CD4-positive, CD25-positive, alpha-beta regulatory T cell (primary cell): Measurements from ENCODE around the gene SORBS2. TPM values are rescaled to one million over a fixed set of nuclear protein-coding genes. Genes with fewer than 3 reads are reported as not detected.

Experiments used
- ATAC-seq, 2 donors: fragments of 150-1000 bp; cut with Tn5 transposase; one replicate each; pipeline ENCODE4 v1.10.0; 2021; ENCODE audit warnings: low read depth in 2 of 2, moderate number of reproducible peaks in 2 of 2, moderate library complexity in 1 of 2
- DNase-seq, 3 donors: peaks; one replicate each; pipeline versions ENCODE4 v3.0.0 to v3.0.0-alpha.2; 2012 to 2022; ENCODE audit warnings: mixed read lengths in 1 of 3
- H3K27ac ChIP-seq: one replicate; pipeline ENCODE4 v1.7.0; 2013; ENCODE audit warnings: mild to moderate bottlenecking, low read length; ENCODE audit not compliant: insufficient read depth, poor library complexity, severe bottlenecking
- H3K27me3 ChIP-seq: one replicate; pipeline ENCODE4 v1.7.0; 2013; ENCODE audit warnings: low read length; ENCODE audit not compliant: control insufficient read depth, insufficient read depth
- H3K36me3 ChIP-seq: one replicate; pipeline ENCODE4 v1.7.0; 2013; ENCODE audit warnings: mild to moderate bottlenecking, low read length, moderate library complexity; ENCODE audit not compliant: control insufficient read depth, insufficient read depth
- H3K4me1 ChIP-seq: 2 replicates; pipeline ENCODE4 v1.7.0; 2013; ENCODE audit warnings: mild to moderate bottlenecking, low read length; ENCODE audit not compliant: insufficient read depth, control insufficient read depth, poor library complexity, severe bottlenecking
- H3K4me3 ChIP-seq: one replicate; pipeline ENCODE4 v1.7.0; 2013; ENCODE audit warnings: low read depth, mild to moderate bottlenecking, low read length, moderate library complexity
- H3K9me3 ChIP-seq, 2 experiments: 1 replicate in 1 of 2; 2 replicates in 1 of 2; pipeline ENCODE4 v1.7.0; 2013; ENCODE audit warnings: low read length in 2 of 2, mild to moderate bottlenecking in 1 of 2, moderate library complexity in 1 of 2; ENCODE audit not compliant: control insufficient read depth in 2 of 2
- H3K27ac Mint-ChIP-seq, 3 donors: one replicate each; pipeline ENCODE4 v1.8.0; 2020 to 2022; ENCODE audit warnings: mild to moderate bottlenecking in 3 of 3, mixed read lengths in 3 of 3, moderate library complexity in 2 of 3
- H3K27me3 Mint-ChIP-seq: one replicate; pipeline ENCODE4 v1.8.0; 2022; ENCODE audit warnings: mild to moderate bottlenecking, mixed read lengths
- H3K36me3 Mint-ChIP-seq: one replicate; pipeline ENCODE4 v1.8.0; 2020; ENCODE audit warnings: mixed read lengths
- H3K4me1 Mint-ChIP-seq, 4 donors: one replicate each; pipeline ENCODE4 v1.8.0; 2020 to 2022; ENCODE audit warnings: mixed read lengths in 4 of 4, mild to moderate bottlenecking in 1 of 4
- H3K4me3 Mint-ChIP-seq, 4 donors: one replicate each; pipeline ENCODE4 v1.8.0; 2020 to 2022; ENCODE audit warnings: mild to moderate bottlenecking in 4 of 4, mixed read lengths in 4 of 4, moderate library complexity in 3 of 4
- H3K9me3 Mint-ChIP-seq, 7 donors: one replicate each; pipeline ENCODE4 v1.8.0; 2020 to 2022; ENCODE audit warnings: mixed read lengths in 7 of 7, mild to moderate bottlenecking in 3 of 7, moderate library complexity in 2 of 7
- polyA plus RNA-seq, 4 donors: library from polyadenylated mRNA; unstranded; fragments of 300-500 nt; fragmentation: Illumina TruSeq; gene quantifications; one replicate each; pipeline ENCODE4 v1.2.3, GENCODE V29; 2021
- total RNA-seq: library from RNA; stranded (reverse); gene quantifications from one replicate; pipeline ENCODE4 v1.2.3, GENCODE V29; 2022

Gene SORBS2
- total and polyA plus RNA-seq, 5 donors from 2014 or later, result 0.07 TPM; not detected in 4

DNA sequence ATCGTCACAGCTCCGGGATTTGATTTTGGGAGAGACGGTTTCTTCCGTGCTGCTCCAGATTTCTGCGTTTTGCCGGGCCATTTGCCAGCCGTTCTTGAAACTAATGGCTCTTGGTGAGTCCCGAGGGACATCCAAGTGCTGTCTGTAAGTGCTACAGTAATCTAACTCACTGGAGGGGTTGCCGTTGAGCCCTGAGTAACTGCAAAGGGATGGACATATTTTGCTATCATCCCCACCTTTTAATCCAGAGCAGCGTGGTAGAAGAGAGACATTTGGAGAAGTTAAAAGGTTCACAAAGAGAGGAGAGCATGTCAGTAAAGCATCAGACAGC, 187.8 kb downstream of the SORBS2 start:
- Mint-ChIP-seq H3K9me3 (no peaks in the 10 kb centered on the region), H3K36me3 (no peaks in the 10 kb centered on the region), H3K4me3 (no peak overlapping the region), H3K27me3 (no peaks in the 10 kb centered on the region), H3K4me1 (no peaks in the 10 kb centered on the region), H3K27ac (no peak overlapping the region)
- Histone ChIP-seq H3K4me1 (no peaks in the 10 kb centered on the region), H3K9me3 (no peaks in the 10 kb centered on the region), H3K4me3 (no peak overlapping the region), H3K27me3 (no peaks in the 10 kb centered on the region), H3K27ac (no peak overlapping the region), H3K36me3 (no peaks in the 10 kb centered on the region)
- DNase-seq, result no peak
- no peak for ATAC-seq

GRCh38 chr4:185623444-185624258, 188.3 kb downstream of the SORBS2 start:
- Histone ChIP-seq H3K36me3 (no peaks in the 10 kb centered on the region), H3K9me3 (no peaks in the 10 kb centered on the region), H3K27me3 (peaks cover 2% of the 10 kb centered on the region), H3K4me1 (no peaks in the 10 kb centered on the region), H3K27ac (no peak overlapping the region), H3K4me3 (no peak overlapping the region)
- DNase-seq, result no peak
- Mint-ChIP-seq H3K27ac (no peak overlapping the region), H3K27me3 (no peaks in the 10 kb centered on the region), H3K36me3 (no peaks in the 10 kb centered on the region), H3K9me3 (no peaks in the 10 kb centered on the region), H3K4me1 (no peaks in the 10 kb centered on the region), H3K4me3 (no peak overlapping the region)
- no peak for ATAC-seq

DNA sequence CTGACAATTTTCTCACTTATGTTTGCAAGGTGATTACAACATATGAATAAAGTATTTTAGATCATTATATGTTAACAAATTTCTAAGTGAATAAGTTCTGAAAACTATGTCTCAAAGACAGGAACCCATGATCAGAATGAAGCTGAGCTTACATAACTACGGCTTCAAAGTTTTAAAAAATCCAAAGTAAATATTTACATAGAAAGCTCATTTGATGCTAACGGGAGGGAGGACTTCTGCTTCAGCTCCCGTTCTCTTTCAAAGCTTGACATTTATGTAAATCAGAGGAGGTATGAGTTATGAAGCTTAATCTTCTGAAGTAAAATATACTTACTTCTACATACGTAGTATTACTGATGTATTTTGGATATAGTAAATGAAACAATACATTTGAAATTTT, 203.8 kb downstream of the SORBS2 start:
- no peaks in the 10 kb centered on the region for H3K36me3 Mint-ChIP-seq
- no peak for ATAC-seq
- DNase-seq, result no peak
- no peaks in the 10 kb centered on the region for H3K9me3 Mint-ChIP-seq
- H3K4me1 Mint-ChIP-seq, result peaks cover 0 to 3% (median 0%) of the 10 kb centered on the region in 4 donors
- Histone ChIP-seq H3K27me3 (peaks cover 2% of the 10 kb centered on the region), H3K4me3 (no peak overlapping the region), H3K9me3 (no peaks in the 10 kb centered on the region), H3K4me1 (no peaks in the 10 kb centered on the region), H3K27ac (no peak overlapping the region), H3K36me3 (no peaks in the 10 kb centered on the region)
- H3K27ac Mint-ChIP-seq, result no peak overlapping the region
- no peak overlapping the region for H3K4me3 Mint-ChIP-seq
- H3K27me3 Mint-ChIP-seq, result no peaks in the 10 kb centered on the region

- no peak for ATAC-seq
- Histone ChIP-seq H3K27ac (no peak overlapping the region), H3K27me3 (no peaks in the 10 kb centered on the region), H3K9me3 (no peaks in the 10 kb centered on the region), H3K4me3 (no peak overlapping the region), H3K36me3 (no peaks in the 10 kb centered on the region), H3K4me1 (no peaks in the 10 kb centered on the region)
- H3K27ac Mint-ChIP-seq, result no peak overlapping the region
- no peaks in the 10 kb centered on the region for H3K9me3 Mint-ChIP-seq
- H3K4me3 Mint-ChIP-seq, result no peak overlapping the region
- no peaks in the 10 kb centered on the region for H3K36me3 Mint-ChIP-seq
- DNase-seq, result no peak
- H3K27me3 Mint-ChIP-seq, result peaks cover 10% of the 10 kb centered on the region
- no peaks in the 10 kb centered on the region for H3K4me1 Mint-ChIP-seq
These were observed 209.6 kb downstream of the SORBS2 start for GRCh38 chr4:185602397-185602796.

GRCh38 chr4:185600801-185601434, 211.1 kb downstream of the SORBS2 start:
- no peak overlapping the region for H3K27ac ChIP-seq
- H3K9me3 Mint-ChIP-seq, result no peaks in the 10 kb centered on the region
- no peak overlapping the region for H3K4me3 ChIP-seq
- ATAC-seq (no peak), DNase-seq (no peak)
- no peaks in the 10 kb centered on the region for H3K27me3 ChIP-seq
- H3K4me1 ChIP-seq, result no peaks in the 10 kb centered on the region
- H3K4me1 Mint-ChIP-seq, result no peaks in the 10 kb centered on the region
- no peaks in the 10 kb centered on the region for H3K36me3 Mint-ChIP-seq
- no peak overlapping the region for H3K4me3 Mint-ChIP-seq
- no peaks in the 10 kb centered on the region for H3K9me3 ChIP-seq
- no peak overlapping the region for H3K27ac Mint-ChIP-seq
- no peaks in the 10 kb centered on the region for H3K36me3 ChIP-seq
- peaks cover 10% of the 10 kb centered on the region for H3K27me3 Mint-ChIP-seq

GRCh38 chr4:185599553-185600243, 212.3 kb downstream of the SORBS2 start:
- ATAC-seq, result no peak
- Histone ChIP-seq H3K4me3 (no peak overlapping the region), H3K27me3 (peaks cover 2% of the 10 kb centered on the region), H3K9me3 (no peaks in the 10 kb centered on the region), H3K27ac (no peak overlapping the region), H3K4me1 (no peaks in the 10 kb centered on the region), H3K36me3 (no peaks in the 10 kb centered on the region)
- Mint-ChIP-seq H3K27me3 (peaks cover 10% of the 10 kb centered on the region), H3K27ac (no peak overlapping the region), H3K9me3 (no peaks in the 10 kb centered on the region), H3K36me3 (no peaks in the 10 kb centered on the region), H3K4me1 (no peaks in the 10 kb centered on the region), H3K4me3 (no peak overlapping the region)
- no peak for DNase-seq

DNA sequence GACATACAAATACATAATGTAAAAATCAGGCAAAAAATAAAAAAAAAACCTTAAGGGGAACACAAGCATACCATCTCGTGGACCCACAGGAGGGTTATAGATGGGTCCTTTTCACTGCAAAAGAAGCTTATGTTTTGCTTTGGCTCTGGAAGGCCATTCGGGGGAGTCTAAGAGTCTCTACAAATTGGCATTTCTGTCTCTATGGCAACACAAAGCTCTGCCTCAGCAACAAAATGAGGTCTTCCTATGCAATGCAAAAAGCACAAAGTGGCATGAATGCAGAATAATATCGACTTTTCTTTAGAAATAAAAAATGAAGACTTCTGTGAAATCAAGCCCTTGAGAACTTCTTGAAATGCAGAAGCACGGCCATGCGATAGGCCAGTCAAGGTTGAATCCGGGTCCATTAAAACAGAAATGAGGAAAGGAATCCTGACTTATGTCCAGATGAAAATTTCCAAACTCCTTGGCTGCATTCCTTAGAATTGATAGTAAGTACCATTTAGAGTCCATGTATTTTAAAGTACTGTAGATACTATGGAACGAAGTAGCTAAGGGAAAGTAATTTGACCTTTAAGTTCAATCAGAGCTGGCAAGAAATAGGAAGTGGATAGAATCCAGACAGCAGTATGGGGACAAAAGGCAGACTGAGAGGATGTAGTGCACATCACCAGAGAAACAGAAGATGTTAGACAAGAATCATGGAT, 213.0 kb downstream of the SORBS2 start:
- no peaks in the 10 kb centered on the region for H3K9me3 ChIP-seq
- Mint-ChIP-seq H3K4me1 (no peaks in the 10 kb centered on the region), H3K9me3 (no peaks in the 10 kb centered on the region), H3K36me3 (no peaks in the 10 kb centered on the region), H3K27me3 (peaks cover 10% of the 10 kb centered on the region), H3K27ac (no peak overlapping the region), H3K4me3 (no peak overlapping the region)
- no peak overlapping the region for H3K4me3 ChIP-seq
- no peak overlapping the region for H3K27ac ChIP-seq
- H3K27me3 ChIP-seq, result peaks cover 2% of the 10 kb centered on the region
- ATAC-seq, result no peak
- H3K4me1 ChIP-seq, result no peaks in the 10 kb centered on the region
- no peaks in the 10 kb centered on the region for H3K36me3 ChIP-seq
- DNase-seq, result no peak
